GM21619 (cell line): ENCODE results near the gene SLC9A8.
"Not testable (repeated sequence)": the region's sequence is repeated elsewhere in the genome, so short reads cannot be mapped to it uniquely, and the experiment has no call there.

Experiments used
- ATAC-seq: cut with Tn5 transposase; IDR thresholded peaks from one replicate; pipeline ENCODE4 v1.9.1; 2021; ENCODE audit not compliant: unreplicated experiment

SLC9A8 gene

GRCh38 chr20:49786196-49786595, 26.4 kb upstream of the SLC9A8 start:
- peak; percentile 27 for ATAC-seq

- no peak for ATAC-seq
Observed at GRCh38 chr20:49786668-49787370, 25.8 kb upstream of the SLC9A8 start.

GRCh38 chr20:49787371-49788357, 25.0 kb upstream of the SLC9A8 start:
- ATAC-seq: no peak

GRCh38 chr20:49790077-49790798, 22.4 kb upstream of the SLC9A8 start:
- ATAC-seq: no peak

GRCh38 chr20:49791165-49791564, 21.5 kb upstream of the SLC9A8 start:
- no peak for ATAC-seq

GRCh38 chr20:49792006-49792405, 20.6 kb upstream of the SLC9A8 start:
- no peak for ATAC-seq

- ATAC-seq: no peak
Observed at GRCh38 chr20:49792611-49793010, 20.0 kb upstream of the SLC9A8 start.

- no peak for ATAC-seq
Observed at GRCh38 chr20:49794336-49795134, 18.1 kb upstream of the SLC9A8 start.

- no peak for ATAC-seq
Observed at GRCh38 chr20:49795135-49795424, 17.5 kb upstream of the SLC9A8 start.

- ATAC-seq: no peak
Observed at GRCh38 chr20:49796600-49797343, 15.9 kb upstream of the SLC9A8 start.

GRCh38 chr20:49797344-49797615, 15.3 kb upstream of the SLC9A8 start:
- ATAC-seq: no peak

GRCh38 chr20:49798718-49799117, 13.9 kb upstream of the SLC9A8 start:
- no peak for ATAC-seq

- no peak for ATAC-seq
Observed at GRCh38 chr20:49799698-49800097, 12.9 kb upstream of the SLC9A8 start.

- ATAC-seq: no peak
Observed at GRCh38 chr20:49803418-49803817, 9.2 kb upstream of the SLC9A8 start.

- ATAC-seq: no peak
Observed at GRCh38 chr20:49804364-49804763, 8.3 kb upstream of the SLC9A8 start.

GRCh38 chr20:49805224-49805876, 7.3 kb upstream of the SLC9A8 start:
- not testable (repeated sequence) for ATAC-seq

- no peak for ATAC-seq
Observed at GRCh38 chr20:49808753-49809152, 3.9 kb upstream of the SLC9A8 start.

GRCh38 chr20:49809803-49810359, 2.7 kb upstream of the SLC9A8 start:
- no peak for ATAC-seq

- ATAC-seq: no peak
Observed at GRCh38 chr20:49810491-49811190, 2.0 kb upstream of the SLC9A8 start.
